Measurements from ENCODE around the gene TRIM72. TPM values are rescaled to one million over a fixed set of nuclear protein-coding genes. Genes with fewer than 3 reads are reported as not detected.

Gene TRIM72
- total and polyA plus RNA-seq, 9 of the 15 experiments (the other 6 are each of a cell fraction or from before 2014, with no cell fraction given) = under 0.01 TPM; not detected in 8

DNA sequence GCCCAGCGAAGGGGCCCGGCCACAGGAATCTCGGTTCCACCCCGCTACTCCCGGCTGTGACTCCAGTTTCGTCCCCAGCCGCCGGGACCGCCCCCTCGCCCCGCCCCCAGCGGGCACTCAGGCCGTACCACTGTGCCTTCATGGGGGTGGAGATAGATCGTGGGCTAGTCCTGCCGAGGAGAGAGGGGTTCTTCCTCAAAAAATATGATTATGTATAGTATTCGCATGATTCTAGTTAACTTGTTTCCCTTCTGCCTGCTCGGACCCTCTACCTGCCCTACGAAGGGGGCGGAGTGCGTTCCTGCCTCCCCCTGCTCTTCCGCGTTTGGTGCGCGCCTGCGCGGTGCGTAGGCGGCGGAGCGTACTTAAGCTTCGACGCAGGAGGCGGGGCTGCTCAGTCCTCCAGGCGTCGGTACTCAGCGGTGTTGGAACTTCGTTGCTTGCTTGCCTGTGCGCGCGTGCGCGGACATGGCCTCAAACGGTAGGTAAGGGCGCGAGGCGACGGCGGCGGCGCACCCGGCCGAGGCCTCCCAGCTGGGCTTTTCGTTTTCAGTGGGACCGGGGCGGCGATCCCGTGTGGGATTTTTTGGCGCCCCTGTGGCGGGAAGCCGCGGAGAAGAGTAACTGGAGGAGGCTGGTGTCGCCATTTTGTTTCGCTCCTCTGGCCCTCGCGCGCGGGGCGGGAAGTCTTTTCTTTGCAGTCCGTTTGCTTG is 34.0 kb upstream of the TRIM72 start, which contains the start of gene FUS (continued):
- TF ChIP-seq, protein P1, sequence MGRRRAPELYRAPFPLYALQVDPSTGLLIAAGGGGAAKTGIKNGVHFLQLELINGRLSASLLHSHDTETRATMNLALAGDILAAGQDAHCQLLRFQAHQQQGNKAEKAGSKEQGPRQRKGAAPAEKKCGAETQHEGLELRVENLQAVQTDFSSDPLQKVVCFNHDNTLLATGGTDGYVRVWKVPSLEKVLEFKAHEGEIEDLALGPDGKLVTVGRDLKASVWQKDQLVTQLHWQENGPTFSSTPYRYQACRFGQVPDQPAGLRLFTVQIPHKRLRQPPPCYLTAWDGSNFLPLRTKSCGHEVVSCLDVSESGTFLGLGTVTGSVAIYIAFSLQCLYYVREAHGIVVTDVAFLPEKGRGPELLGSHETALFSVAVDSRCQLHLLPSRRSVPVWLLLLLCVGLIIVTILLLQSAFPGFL (CRISPR knock-in tag; IDR thresholded peaks at IDR 0.05) = no peak
- TF ChIP-seq ESRRB (CRISPR knock-in tag; IDR thresholded peaks at IDR 0.05; ENCODE audit: borderline replicate concordance) = no peak
- no peak for TF ChIP-seq RBM34 (IDR thresholded peaks at IDR 0.05; ENCODE audit: borderline replicate concordance, insufficient read depth, low read length)
- TF ChIP-seq TRIM28 (IDR thresholded peaks at IDR 0.05) = no peak; the same call in 1 of the 2 replicates
- TF ChIP-seq, protein P2, sequence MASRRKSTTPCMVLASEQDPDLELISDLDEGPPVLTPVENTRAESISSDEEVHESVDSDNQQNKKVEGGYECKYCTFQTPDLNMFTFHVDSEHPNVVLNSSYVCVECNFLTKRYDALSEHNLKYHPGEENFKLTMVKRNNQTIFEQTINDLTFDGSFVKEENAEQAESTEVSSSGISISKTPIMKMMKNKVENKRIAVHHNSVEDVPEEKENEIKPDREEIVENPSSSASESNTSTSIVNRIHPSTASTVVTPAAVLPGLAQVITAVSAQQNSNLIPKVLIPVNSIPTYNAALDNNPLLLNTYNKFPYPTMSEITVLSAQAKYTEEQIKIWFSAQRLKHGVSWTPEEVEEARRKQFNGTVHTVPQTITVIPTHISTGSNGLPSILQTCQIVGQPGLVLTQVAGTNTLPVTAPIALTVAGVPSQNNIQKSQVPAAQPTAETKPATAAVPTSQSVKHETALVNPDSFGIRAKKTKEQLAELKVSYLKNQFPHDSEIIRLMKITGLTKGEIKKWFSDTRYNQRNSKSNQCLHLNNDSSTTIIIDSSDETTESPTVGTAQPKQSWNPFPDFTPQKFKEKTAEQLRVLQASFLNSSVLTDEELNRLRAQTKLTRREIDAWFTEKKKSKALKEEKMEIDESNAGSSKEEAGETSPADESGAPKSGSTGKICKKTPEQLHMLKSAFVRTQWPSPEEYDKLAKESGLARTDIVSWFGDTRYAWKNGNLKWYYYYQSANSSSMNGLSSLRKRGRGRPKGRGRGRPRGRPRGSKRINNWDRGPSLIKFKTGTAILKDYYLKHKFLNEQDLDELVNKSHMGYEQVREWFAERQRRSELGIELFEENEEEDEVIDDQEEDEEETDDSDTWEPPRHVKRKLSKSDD (conservative IDR thresholded peaks at IDR 0.05; ENCODE audit: low read length) = no peak
- no peak for TF ChIP-seq BACH1 (tag; IDR thresholded peaks at IDR 0.05)
- TF ChIP-seq GATAD2A (IDR thresholded peaks at IDR 0.05) = 0 out of 2 replicates have a peak, but pooled peaks have one; percentile 52
- TF ChIP-seq, protein P3, sequence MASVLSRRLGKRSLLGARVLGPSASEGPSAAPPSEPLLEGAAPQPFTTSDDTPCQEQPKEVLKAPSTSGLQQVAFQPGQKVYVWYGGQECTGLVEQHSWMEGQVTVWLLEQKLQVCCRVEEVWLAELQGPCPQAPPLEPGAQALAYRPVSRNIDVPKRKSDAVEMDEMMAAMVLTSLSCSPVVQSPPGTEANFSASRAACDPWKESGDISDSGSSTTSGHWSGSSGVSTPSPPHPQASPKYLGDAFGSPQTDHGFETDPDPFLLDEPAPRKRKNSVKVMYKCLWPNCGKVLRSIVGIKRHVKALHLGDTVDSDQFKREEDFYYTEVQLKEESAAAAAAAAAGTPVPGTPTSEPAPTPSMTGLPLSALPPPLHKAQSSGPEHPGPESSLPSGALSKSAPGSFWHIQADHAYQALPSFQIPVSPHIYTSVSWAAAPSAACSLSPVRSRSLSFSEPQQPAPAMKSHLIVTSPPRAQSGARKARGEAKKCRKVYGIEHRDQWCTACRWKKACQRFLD (CRISPR knock-in tag; IDR thresholded peaks at IDR 0.05) = no peak; the same call in 1 of the 2 replicates
- peak; percentile 70 for TF ChIP-seq ETV5 (CRISPR knock-in tag; IDR thresholded peaks at IDR 0.05; ENCODE audit: low read depth)
- TF ChIP-seq ELF2 (CRISPR knock-in tag; IDR thresholded peaks at IDR 0.05) = peak; percentile 50; the same call in 1 of the 2 replicates
- TF ChIP-seq ARHGAP35 (IDR thresholded peaks at IDR 0.05; ENCODE audit: partially characterized antibody) = no peak
- peak in 1 of 2 experiments; percentile 57; a peak in 1 of 4 replicates for TF ChIP-seq FOXA3 (CRISPR knock-in tag; conservative IDR thresholded peaks at IDR 0.05 in 1 of 2, IDR thresholded peaks at IDR 0.05 in 1 of 2)
- peak; percentile 97 for TF ChIP-seq NUFIP1 (IDR thresholded peaks at IDR 0.05; ENCODE audit: partially characterized antibody)
- 0 out of 2 replicates have a peak, but pooled peaks have one; percentile 4 for TF ChIP-seq XRCC5 (IDR thresholded peaks at IDR 0.05; ENCODE audit: low read depth, low read length)
- TF ChIP-seq PHB2 (IDR thresholded peaks at IDR 0.05; ENCODE audit: low read depth) = no peak
- TF ChIP-seq, protein P4, sequence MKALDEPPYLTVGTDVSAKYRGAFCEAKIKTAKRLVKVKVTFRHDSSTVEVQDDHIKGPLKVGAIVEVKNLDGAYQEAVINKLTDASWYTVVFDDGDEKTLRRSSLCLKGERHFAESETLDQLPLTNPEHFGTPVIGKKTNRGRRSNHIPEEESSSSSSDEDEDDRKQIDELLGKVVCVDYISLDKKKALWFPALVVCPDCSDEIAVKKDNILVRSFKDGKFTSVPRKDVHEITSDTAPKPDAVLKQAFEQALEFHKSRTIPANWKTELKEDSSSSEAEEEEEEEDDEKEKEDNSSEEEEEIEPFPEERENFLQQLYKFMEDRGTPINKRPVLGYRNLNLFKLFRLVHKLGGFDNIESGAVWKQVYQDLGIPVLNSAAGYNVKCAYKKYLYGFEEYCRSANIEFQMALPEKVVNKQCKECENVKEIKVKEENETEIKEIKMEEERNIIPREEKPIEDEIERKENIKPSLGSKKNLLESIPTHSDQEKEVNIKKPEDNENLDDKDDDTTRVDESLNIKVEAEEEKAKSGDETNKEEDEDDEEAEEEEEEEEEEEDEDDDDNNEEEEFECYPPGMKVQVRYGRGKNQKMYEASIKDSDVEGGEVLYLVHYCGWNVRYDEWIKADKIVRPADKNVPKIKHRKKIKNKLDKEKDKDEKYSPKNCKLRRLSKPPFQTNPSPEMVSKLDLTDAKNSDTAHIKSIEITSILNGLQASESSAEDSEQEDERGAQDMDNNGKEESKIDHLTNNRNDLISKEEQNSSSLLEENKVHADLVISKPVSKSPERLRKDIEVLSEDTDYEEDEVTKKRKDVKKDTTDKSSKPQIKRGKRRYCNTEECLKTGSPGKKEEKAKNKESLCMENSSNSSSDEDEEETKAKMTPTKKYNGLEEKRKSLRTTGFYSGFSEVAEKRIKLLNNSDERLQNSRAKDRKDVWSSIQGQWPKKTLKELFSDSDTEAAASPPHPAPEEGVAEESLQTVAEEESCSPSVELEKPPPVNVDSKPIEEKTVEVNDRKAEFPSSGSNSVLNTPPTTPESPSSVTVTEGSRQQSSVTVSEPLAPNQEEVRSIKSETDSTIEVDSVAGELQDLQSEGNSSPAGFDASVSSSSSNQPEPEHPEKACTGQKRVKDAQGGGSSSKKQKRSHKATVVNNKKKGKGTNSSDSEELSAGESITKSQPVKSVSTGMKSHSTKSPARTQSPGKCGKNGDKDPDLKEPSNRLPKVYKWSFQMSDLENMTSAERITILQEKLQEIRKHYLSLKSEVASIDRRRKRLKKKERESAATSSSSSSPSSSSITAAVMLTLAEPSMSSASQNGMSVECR (CRISPR knock-in tag; IDR thresholded peaks at IDR 0.05) = peak; percentile 90
- no peak for TF ChIP-seq ZKSCAN8 (CRISPR knock-in tag; IDR thresholded peaks at IDR 0.05)
- peak; percentile 36; the same call in 1 of the 2 replicates for TF ChIP-seq STAT5A (IDR thresholded peaks at IDR 0.05; ENCODE audit: borderline replicate concordance, low read length)

All from K562 (cell line).